ENCODE measurements around the gene OR5K2. TPM values are rescaled to one million over a fixed set of nuclear protein-coding genes. Genes with fewer than 3 reads are reported as not detected.

Gene OR5K2
- polyA plus RNA-seq, 4 donors = 0.10 TPM; not detected in 3

- 19 to 42% (median 34%) methylated on average over 4 of the region's 4 CpGs for WGBS, 3 donors
- FAIRE-seq (no peak), DNase-seq (peak; percentile 49 to 53)
- Histone ChIP-seq H3K36me3 (ENCODE audit: control insufficient read depth in 3 of 3, insufficient read depth in 2 of 3, low read depth in 1 of 3, low read length in 3 of 3) (no peaks in the 10 kb centered on the region), H3K4me3 (ENCODE audit: low read depth in 1 of 3, low read length in 3 of 3) (no peak overlapping the region), H3K27me3 (ENCODE audit: control insufficient read depth in 3 of 3, insufficient read depth in 3 of 3, low read length in 3 of 3) (no peaks in the 10 kb centered on the region), H3K9me3 (ENCODE audit: control insufficient read depth in 2 of 2, insufficient read depth in 1 of 2, low read depth in 1 of 2, low read length in 1 of 2) (no peaks in the 10 kb centered on the region), H3K4me1 (ENCODE audit: control insufficient read depth in 3 of 3, insufficient read depth in 2 of 3, low read depth in 1 of 3, low read length in 2 of 3) (peaks cover 0 to 19% (median 0%) of the 10 kb centered on the region in 3 donors), H3K27ac (ENCODE audit: low read depth in 1 of 3, low read length in 2 of 3) (peak overlapping the region in 1 of 3 donors; percentile 8)
Measured at GRCh38 chr3:98528474-98529346, 31.2 kb downstream of the OR5K2 start.

- Histone ChIP-seq H3K4me3 (ENCODE audit: low read depth in 1 of 3, low read length in 3 of 3) (no peak overlapping the region), H3K36me3 (ENCODE audit: control insufficient read depth in 3 of 3, insufficient read depth in 2 of 3, low read depth in 1 of 3, low read length in 3 of 3) (no peaks in the 10 kb centered on the region), H3K27ac (ENCODE audit: low read depth in 1 of 3, low read length in 2 of 3) (peak overlapping the region in 1 of 3 donors; percentile 25), H3K4me1 (ENCODE audit: control insufficient read depth in 3 of 3, insufficient read depth in 2 of 3, low read depth in 1 of 3, low read length in 2 of 3) (peaks cover 0 to 19% (median 0%) of the 10 kb centered on the region in 3 donors), H3K27me3 (ENCODE audit: control insufficient read depth in 3 of 3, insufficient read depth in 3 of 3, low read length in 3 of 3) (no peaks in the 10 kb centered on the region), H3K9me3 (ENCODE audit: control insufficient read depth in 2 of 2, insufficient read depth in 1 of 2, low read depth in 1 of 2, low read length in 1 of 2) (no peaks in the 10 kb centered on the region)
- WGBS, 3 donors = 83 to 89% (median 87%) methylated on average over 8 of the region's 8 CpGs
- FAIRE-seq = no peak
- DNase-seq = no peak
Measured at GRCh38 chr3:98529856-98530459, 32.5 kb downstream of the OR5K2 start.

GRCh38 chr3:98530676-98531075, 33.2 kb downstream of the OR5K2 start:
- peaks cover 0 to 19% (median 0%) of the 10 kb centered on the region in 3 donors for H3K4me1 ChIP-seq (ENCODE audit: control insufficient read depth in 3 of 3, insufficient read depth in 2 of 3, low read depth in 1 of 3, low read length in 2 of 3)
- no peak for FAIRE-seq
- H3K9me3 ChIP-seq (ENCODE audit: control insufficient read depth in 2 of 2, insufficient read depth in 1 of 2, low read depth in 1 of 2, low read length in 1 of 2) = no peaks in the 10 kb centered on the region
- DNase-seq = no peak
- H3K27me3 ChIP-seq (ENCODE audit: control insufficient read depth in 3 of 3, insufficient read depth in 3 of 3, low read length in 3 of 3) = no peaks in the 10 kb centered on the region
- no peaks in the 10 kb centered on the region for H3K36me3 ChIP-seq (ENCODE audit: control insufficient read depth in 3 of 3, insufficient read depth in 2 of 3, low read depth in 1 of 3, low read length in 3 of 3)
- WGBS, 3 donors = 83 to 93% (median 89%) methylated on average over 2 of the region's 2 CpGs
- no peak overlapping the region for H3K27ac ChIP-seq (ENCODE audit: low read depth in 1 of 3, low read length in 2 of 3)
- H3K4me3 ChIP-seq (ENCODE audit: low read depth in 1 of 3, low read length in 3 of 3) = no peak overlapping the region

GRCh38 chr3:98531622-98532274, 34.3 kb downstream of the OR5K2 start, which contains the start of gene GPR15:
GPR15 (plus strand) TSS chr3:98531978; CDS start chr3:98532034, 56 bp downstream.
- DNase-seq (no peak), FAIRE-seq (no peak)
- Histone ChIP-seq H3K9me3 (ENCODE audit: control insufficient read depth in 2 of 2, insufficient read depth in 1 of 2, low read depth in 1 of 2, low read length in 1 of 2) (no peaks in the 10 kb centered on the region), H3K36me3 (ENCODE audit: control insufficient read depth in 3 of 3, insufficient read depth in 2 of 3, low read depth in 1 of 3, low read length in 3 of 3) (no peaks in the 10 kb centered on the region), H3K27ac (ENCODE audit: low read depth in 1 of 3, low read length in 2 of 3) (no peak within 1 kb of the TSS), H3K4me1 (ENCODE audit: control insufficient read depth in 3 of 3, insufficient read depth in 2 of 3, low read depth in 1 of 3, low read length in 2 of 3) (peaks cover 0 to 19% (median 0%) of the 10 kb centered on the region in 3 donors), H3K27me3 (ENCODE audit: control insufficient read depth in 3 of 3, insufficient read depth in 3 of 3, low read length in 3 of 3) (no peaks in the 10 kb centered on the region), H3K4me3 (ENCODE audit: low read depth in 1 of 3, low read length in 3 of 3) (no peak within 1 kb of the TSS)
- WGBS, 3 donors = 82 to 87% (median 82%) methylated on average over 7 of the region's 7 CpGs

- WGBS, 3 donors = 84 to 90% (median 88%) methylated on average over 5 of the region's 5 CpGs
- DNase-seq (no peak), FAIRE-seq (no peak)
- H3K27ac ChIP-seq (ENCODE audit: low read depth in 1 of 3, low read length in 2 of 3) = no peak overlapping the region
- H3K9me3 ChIP-seq (ENCODE audit: control insufficient read depth in 2 of 2, insufficient read depth in 1 of 2, low read depth in 1 of 2, low read length in 1 of 2) = no peaks in the 10 kb centered on the region
- peaks cover 0 to 19% (median 0%) of the 10 kb centered on the region in 3 donors for H3K4me1 ChIP-seq (ENCODE audit: control insufficient read depth in 3 of 3, insufficient read depth in 2 of 3, low read depth in 1 of 3, low read length in 2 of 3)
- H3K36me3 ChIP-seq (ENCODE audit: control insufficient read depth in 3 of 3, insufficient read depth in 2 of 3, low read depth in 1 of 3, low read length in 3 of 3) = no peaks in the 10 kb centered on the region
- no peaks in the 10 kb centered on the region for H3K27me3 ChIP-seq (ENCODE audit: control insufficient read depth in 3 of 3, insufficient read depth in 3 of 3, low read length in 3 of 3)
- H3K4me3 ChIP-seq (ENCODE audit: low read depth in 1 of 3, low read length in 3 of 3) = no peak overlapping the region
Measured at GRCh38 chr3:98532275-98532637, 34.8 kb downstream of the OR5K2 start.

GRCh38 chr3:98532709-98533571, 35.5 kb downstream of the OR5K2 start:
- no peaks in the 10 kb centered on the region for H3K36me3 ChIP-seq (ENCODE audit: control insufficient read depth in 3 of 3, insufficient read depth in 2 of 3, low read depth in 1 of 3, low read length in 3 of 3)
- no peaks in the 10 kb centered on the region for H3K27me3 ChIP-seq (ENCODE audit: control insufficient read depth in 3 of 3, insufficient read depth in 3 of 3, low read length in 3 of 3)
- no peak overlapping the region for H3K27ac ChIP-seq (ENCODE audit: low read depth in 1 of 3, low read length in 2 of 3)
- DNase-seq = no peak
- FAIRE-seq = no peak
- H3K4me3 ChIP-seq (ENCODE audit: low read depth in 1 of 3, low read length in 3 of 3) = no peak overlapping the region
- WGBS, 3 donors = 87 to 95% (median 94%) methylated on average over 6 of the region's 6 CpGs
- H3K4me1 ChIP-seq (ENCODE audit: control insufficient read depth in 3 of 3, insufficient read depth in 2 of 3, low read depth in 1 of 3, low read length in 2 of 3) = peaks cover 0 to 17% (median 0%) of the 10 kb centered on the region in 3 donors
- no peaks in the 10 kb centered on the region for H3K9me3 ChIP-seq (ENCODE audit: control insufficient read depth in 2 of 2, insufficient read depth in 1 of 2, low read depth in 1 of 2, low read length in 1 of 2)

- Histone ChIP-seq H3K4me1 (ENCODE audit: control insufficient read depth in 3 of 3, insufficient read depth in 2 of 3, low read depth in 1 of 3, low read length in 2 of 3) (peaks cover 0 to 8% (median 0%) of the 10 kb centered on the region in 3 donors), H3K36me3 (ENCODE audit: control insufficient read depth in 3 of 3, insufficient read depth in 2 of 3, low read depth in 1 of 3, low read length in 3 of 3) (no peaks in the 10 kb centered on the region), H3K9me3 (ENCODE audit: control insufficient read depth in 2 of 2, insufficient read depth in 1 of 2, low read depth in 1 of 2, low read length in 1 of 2) (no peaks in the 10 kb centered on the region), H3K27ac (ENCODE audit: low read depth in 1 of 3, low read length in 2 of 3) (no peak overlapping the region), H3K27me3 (ENCODE audit: control insufficient read depth in 3 of 3, insufficient read depth in 3 of 3, low read length in 3 of 3) (no peaks in the 10 kb centered on the region), H3K4me3 (ENCODE audit: low read depth in 1 of 3, low read length in 3 of 3) (no peak overlapping the region)
- DNase-seq = no peak
- WGBS, 3 donors = 88 to 99% (median 94%) methylated on average over 2 of the region's 2 CpGs
- FAIRE-seq = no peak
Measured at GRCh38 chr3:98534168-98534567, 36.7 kb downstream of the OR5K2 start.

GRCh38 chr3:98534734-98535133, 37.3 kb downstream of the OR5K2 start:
- Histone ChIP-seq H3K36me3 (ENCODE audit: control insufficient read depth in 3 of 3, insufficient read depth in 2 of 3, low read depth in 1 of 3, low read length in 3 of 3) (no peaks in the 10 kb centered on the region), H3K9me3 (ENCODE audit: control insufficient read depth in 2 of 2, insufficient read depth in 1 of 2, low read depth in 1 of 2, low read length in 1 of 2) (no peaks in the 10 kb centered on the region), H3K27ac (ENCODE audit: low read depth in 1 of 3, low read length in 2 of 3) (no peak overlapping the region), H3K4me1 (ENCODE audit: control insufficient read depth in 3 of 3, insufficient read depth in 2 of 3, low read depth in 1 of 3, low read length in 2 of 3) (peaks cover 0 to 5% (median 0%) of the 10 kb centered on the region in 3 donors), H3K27me3 (ENCODE audit: control insufficient read depth in 3 of 3, insufficient read depth in 3 of 3, low read length in 3 of 3) (no peaks in the 10 kb centered on the region), H3K4me3 (ENCODE audit: low read depth in 1 of 3, low read length in 3 of 3) (no peak overlapping the region)
- FAIRE-seq = peak; percentile 44
- DNase-seq = no peak
- 76 to 94% (median 82%) methylated on average over 1 of the region's 1 CpG for WGBS, 3 donors

Measured in small intestine (tissue), 7 donors.